Stimulated activated CD4-positive, alpha-beta T cell treated with anti-CD3 and anti-CD28 coated beads, Interleukin-4, amount 100 ng/mL, for 48 hours (primary cell): ENCODE data around the gene RNF14.
"Not testable (repeated sequence)": the region's sequence is repeated elsewhere in the genome, so short reads cannot be mapped to it uniquely, and the experiment has no call there.

Experiments
- DNase-seq, 2 donors: peaks; one replicate each; pipeline ENCODE4 v3.0.0-alpha.2; 2020; ENCODE audit warnings: low read depth in 2 of 2

Gene RNF14

DNA sequence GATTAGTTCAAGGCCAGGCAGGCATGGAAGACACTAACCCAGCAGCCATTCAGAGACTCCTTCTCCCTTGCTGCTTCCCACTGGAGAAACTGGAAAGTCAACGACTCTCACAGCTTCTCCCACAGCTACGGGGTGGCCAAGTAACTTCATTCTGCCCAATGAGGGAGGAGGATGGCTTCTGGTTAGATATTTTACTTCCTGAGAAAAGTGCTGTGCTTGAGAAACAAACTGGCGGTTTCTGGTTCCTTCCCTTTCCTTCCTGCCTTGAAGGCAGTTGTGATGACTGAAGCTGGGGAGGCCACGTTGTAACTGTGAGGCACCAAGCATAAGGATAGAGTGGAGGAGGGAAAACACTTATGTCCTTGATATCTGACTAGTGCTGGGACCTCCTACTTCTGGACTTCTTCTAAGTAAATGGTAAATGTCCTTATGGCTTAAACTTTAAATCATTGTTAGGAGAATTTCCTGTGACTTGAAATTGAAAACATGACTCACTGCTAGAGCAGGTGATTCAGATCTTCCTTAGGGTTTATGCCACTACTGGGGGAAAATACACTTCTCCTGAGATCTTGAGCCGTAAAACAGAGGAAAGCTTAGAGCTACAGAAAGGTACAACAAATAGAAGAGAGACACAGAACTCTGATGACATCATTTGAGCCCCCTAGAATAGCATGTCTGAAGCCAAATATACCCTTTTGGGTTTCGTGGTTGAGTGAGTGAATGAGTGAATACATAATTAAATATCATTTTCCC lies 47.1 kb downstream of the RNF14 start:
- DNase-seq = peak; percentile 26 to 49

DNA sequence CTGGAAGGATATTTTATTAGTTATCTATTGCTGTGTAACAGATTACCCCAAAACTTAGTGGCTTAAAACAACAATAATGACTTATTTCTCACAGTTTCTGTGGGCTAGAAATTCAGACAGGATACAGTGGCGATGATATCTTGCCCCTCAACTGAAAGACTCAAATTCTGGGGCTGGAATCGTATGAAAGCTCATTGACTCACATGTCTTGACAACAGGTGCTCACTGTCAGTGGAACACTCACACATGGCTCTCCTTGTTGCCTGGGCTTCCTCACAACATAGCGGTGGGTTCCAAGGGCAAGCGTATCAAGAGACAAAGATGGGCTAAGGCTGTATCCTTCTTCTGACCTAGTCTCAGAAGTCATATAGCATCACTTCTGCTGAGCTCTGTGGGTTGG lies 47.7 kb downstream of the RNF14 start:
- DNase-seq = peak in 1 of 2 donors; percentile 48

GRCh38 chr5:142017832-142018427 lies 49.0 kb downstream of the RNF14 start:
- DNase-seq = no peak

GRCh38 chr5:142020122-142020659 lies 51.3 kb downstream of the RNF14 start:
- no peak for DNase-seq

DNA sequence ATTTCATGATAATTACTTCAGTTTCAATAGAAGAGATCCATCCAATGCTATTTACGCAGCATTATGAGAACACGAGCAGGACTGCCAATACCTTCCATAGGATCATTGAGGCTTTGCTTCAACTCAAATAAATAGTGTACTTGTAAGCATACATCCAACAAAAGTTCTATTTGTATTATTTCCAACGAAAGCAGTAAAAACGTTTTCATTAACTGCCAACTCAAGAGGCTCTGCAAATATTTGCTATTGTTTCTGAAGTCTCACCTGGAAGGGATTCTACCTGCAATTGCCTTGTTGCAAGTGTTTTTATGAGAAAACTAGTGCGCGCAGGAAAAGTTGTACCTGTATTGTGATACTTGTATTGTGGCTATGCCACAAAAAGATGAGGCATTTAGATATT lies 54.9 kb downstream of the RNF14 start:
- no peak for DNase-seq

DNA sequence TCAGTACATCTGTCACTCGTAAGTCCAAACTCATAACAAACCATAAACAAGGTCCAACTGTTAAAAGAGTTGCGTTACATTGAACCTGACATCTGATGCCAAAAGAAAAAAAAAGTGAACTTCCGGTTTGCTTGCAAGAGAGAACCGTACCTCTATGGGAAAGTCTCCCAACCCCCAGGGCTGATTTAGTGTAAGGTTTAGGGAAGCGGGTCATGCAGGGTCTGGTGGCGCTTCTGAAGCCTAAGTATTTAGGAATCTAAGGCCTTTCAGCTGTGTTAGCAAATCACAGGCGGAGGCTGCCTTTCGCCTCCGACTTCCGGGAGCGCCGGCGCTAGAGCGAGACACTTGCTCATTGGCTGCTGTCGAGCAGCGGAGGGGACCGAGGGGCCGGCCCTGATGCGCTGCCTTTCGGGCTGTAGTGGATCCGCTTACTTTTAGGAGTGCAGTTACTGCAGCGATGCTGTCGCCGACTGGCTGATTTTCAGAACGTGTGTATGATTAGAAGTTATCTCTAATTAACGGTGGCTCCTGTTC lies 55.9 kb downstream of the RNF14 start:
- peak; percentile 78 to 83 for DNase-seq

- DNase-seq = no peak
These were observed 56.7 kb downstream of the RNF14 start for GRCh38 chr5:142025637-142026036.

DNA sequence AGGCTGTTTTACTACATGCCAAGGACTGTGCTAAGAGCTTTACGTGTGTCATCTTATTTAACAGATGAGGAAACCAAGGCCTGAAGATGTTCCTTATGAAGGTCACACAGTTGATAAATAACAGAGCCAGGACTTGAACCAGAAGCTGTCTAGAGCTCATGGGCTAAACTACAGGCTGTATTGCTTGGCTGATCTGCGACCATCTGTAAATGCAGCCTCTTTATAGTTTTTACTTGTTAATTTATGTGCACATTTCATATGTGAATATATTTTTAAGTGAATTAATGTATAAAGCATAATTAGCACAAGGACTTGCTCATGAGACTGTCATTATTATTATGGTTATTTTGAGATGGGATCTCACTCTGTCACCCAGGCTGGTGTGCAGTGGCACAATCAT lies 63.2 kb downstream of the RNF14 start:
- DNase-seq = no peak

GRCh38 chr5:142032747-142033631 lies 64.1 kb downstream of the RNF14 start:
- DNase-seq = no peak

DNA sequence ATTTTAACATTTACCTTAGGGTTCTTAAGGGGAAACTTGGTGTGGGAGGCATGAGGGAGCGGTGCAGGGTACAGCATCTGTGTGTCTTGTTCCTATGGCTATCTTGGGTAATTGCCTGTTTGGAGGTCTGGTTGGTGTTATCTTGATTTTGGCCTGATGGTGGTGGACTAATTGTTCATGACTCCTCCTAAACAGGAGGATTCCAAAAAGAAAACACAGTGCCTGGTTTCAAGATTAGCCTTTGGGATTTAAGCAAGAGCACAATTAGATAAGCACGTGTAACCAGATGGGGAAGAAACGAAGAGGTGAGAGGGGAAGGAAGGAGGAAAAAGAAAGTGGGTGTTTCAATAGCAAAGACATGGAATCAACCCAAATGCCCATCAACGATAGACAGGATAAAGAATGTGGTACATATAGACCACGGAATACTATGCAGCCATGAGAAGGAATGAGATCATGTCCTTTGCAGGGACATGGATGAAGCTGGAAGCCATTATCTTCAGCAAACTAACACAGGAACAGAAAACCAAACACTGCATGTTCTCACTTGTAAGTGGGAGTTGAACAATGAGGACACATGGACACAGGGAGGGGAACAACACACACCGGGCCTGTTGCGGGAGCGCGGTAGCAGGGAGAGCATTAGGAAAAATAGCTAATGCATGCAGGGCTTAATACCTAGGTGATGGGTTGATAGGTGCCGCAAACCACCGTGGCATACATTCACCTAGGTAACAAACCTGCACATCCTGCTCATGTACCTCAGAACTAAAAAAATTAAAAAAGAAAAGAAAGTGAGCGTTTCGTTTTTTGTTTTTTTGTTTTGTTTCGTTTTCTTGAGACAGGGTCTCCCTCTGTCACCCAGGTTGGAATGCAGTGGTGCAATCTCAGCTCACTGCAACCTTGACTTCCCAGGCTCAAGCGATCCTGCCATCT lies 65.0 kb downstream of the RNF14 start:
- not testable (repeated sequence) for DNase-seq

GRCh38 chr5:142034994-142035393 lies 66.1 kb downstream of the RNF14 start:
- DNase-seq = no peak

GRCh38 chr5:142036918-142037317 lies 68.0 kb downstream of the RNF14 start:
- DNase-seq = no peak

DNA sequence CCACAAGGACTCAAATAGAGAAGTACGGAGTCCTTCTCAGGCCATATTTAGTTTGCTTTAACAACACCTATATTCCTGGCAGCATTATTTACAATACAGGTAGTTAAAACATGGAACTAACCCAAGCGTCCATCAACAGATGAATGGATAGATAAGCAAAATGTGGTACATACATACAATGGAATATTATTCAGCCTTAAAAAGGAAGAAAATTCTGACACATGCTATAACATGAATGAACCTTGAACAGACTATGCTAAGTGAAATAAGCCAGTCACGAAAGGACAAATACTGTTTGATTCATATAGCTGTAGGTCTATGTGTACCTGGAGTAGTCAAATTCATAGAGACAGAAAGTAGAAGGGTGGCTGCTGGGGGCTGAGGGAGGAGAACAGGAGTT lies 68.7 kb downstream of the RNF14 start:
- DNase-seq = not testable (repeated sequence)

DNA sequence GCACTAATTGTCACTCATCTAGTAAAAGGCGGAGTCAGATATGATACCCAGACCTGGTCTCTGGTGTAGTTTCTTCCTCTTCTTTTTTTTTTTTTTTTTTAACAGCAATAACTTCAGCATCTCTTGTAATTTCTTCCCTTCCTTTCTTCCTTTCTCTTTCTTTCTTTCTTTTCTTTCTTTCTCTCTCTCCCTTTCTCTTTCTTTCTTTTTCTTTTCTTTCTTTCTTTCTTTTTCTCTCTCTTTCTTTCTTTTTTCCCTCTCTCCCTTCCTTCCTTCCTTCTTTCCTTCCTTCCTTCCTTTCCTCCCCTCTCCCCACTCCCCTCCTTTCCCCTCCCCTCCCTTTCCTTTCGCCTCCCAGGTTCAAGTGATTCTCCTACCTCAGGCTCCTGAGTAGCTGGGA lies 69.8 kb downstream of the RNF14 start:
- no peak for DNase-seq
